Naive thymus-derived CD4-positive, alpha-beta T cell (primary cell): ENCODE results near the gene SLC13A2. TPM values are rescaled to one million over a fixed set of nuclear protein-coding genes. Genes with fewer than 3 reads are reported as not detected.

ENCODE experiments used
- ATAC-seq: fragments of 150-1000 bp; cut with Tn5 transposase; 2 replicates; pipeline ENCODE4 v1.10.0; 2021; ENCODE audit warnings: mild to moderate bottlenecking, moderate library complexity
- CTCF ChIA-PET: fragments of 350-600 bp; sonication (Branson Sonifier 250); formaldehyde crosslinking; loops from one replicate; lab custom pipeline; 2021; ENCODE audit warnings: antibody characterized with exemption; lab: Charles Lee
- POLR2A ChIA-PET: fragments of 350-600 bp; sonication (Branson Sonifier 250); formaldehyde crosslinking; loops from one replicate; lab custom pipeline; 2021; ENCODE audit warnings: antibody characterized with exemption, inconsistent platforms; lab: Charles Lee
- DNase-seq, 9 donors: peaks; one replicate each; pipeline versions ENCODE4 v3.0.0 to v3.0.0-alpha.2; 2020 to 2022; ENCODE audit warnings: mixed read lengths in 1 of 9
- H3K27ac ChIP-seq: one replicate; pipeline ENCODE4 v1.7.0; 2013; ENCODE audit warnings: mild to moderate bottlenecking, low read depth, low read length, moderate library complexity
- H3K27me3 ChIP-seq, 2 donors: one replicate each; pipeline ENCODE4 v1.7.0; 2013; ENCODE audit warnings: low read length in 2 of 2, mild to moderate bottlenecking in 2 of 2, moderate library complexity in 2 of 2; ENCODE audit not compliant: control insufficient read depth in 2 of 2, insufficient read depth in 2 of 2
- H3K36me3 ChIP-seq, 3 experiments: 1 replicate in 2 of 3; 2 replicates in 1 of 3; pipeline ENCODE4 v1.7.0; 2013; ENCODE audit warnings: low read length in 3 of 3, mild to moderate bottlenecking in 3 of 3, moderate library complexity in 1 of 3; ENCODE audit not compliant: insufficient read depth in 3 of 3, control insufficient read depth in 2 of 3
- H3K4me1 ChIP-seq, 2 donors: one replicate each; pipeline ENCODE4 v1.7.0; 2013; ENCODE audit warnings: low read length in 2 of 2, mild to moderate bottlenecking in 2 of 2, moderate library complexity in 1 of 2; ENCODE audit not compliant: control insufficient read depth in 2 of 2, insufficient read depth in 2 of 2
- H3K4me3 ChIP-seq: 2 replicates; pipeline ENCODE4 v1.7.0; 2013; ENCODE audit warnings: mild to moderate bottlenecking, low read length
- H3K9me3 ChIP-seq, 3 experiments: 1 replicate in 2 of 3; 2 replicates in 1 of 3; pipeline ENCODE4 v1.7.0; 2013; ENCODE audit warnings: low read length in 3 of 3; ENCODE audit not compliant: control insufficient read depth in 2 of 3
- H3K27ac Mint-ChIP-seq, 9 donors: one replicate each; pipeline ENCODE4 v1.8.0; 2020 to 2022; ENCODE audit warnings: mixed read lengths in 9 of 9, mild to moderate bottlenecking in 8 of 9, moderate library complexity in 5 of 9, inconsistent platforms in 2 of 9
- H3K27me3 Mint-ChIP-seq, 5 donors: one replicate each; pipeline ENCODE4 v1.8.0; 2021 to 2022; ENCODE audit warnings: mixed read lengths in 5 of 5, mild to moderate bottlenecking in 1 of 5
- H3K36me3 Mint-ChIP-seq, 5 donors: one replicate each; pipeline ENCODE4 v1.8.0; 2020 to 2022; ENCODE audit warnings: mixed read lengths in 5 of 5, mild to moderate bottlenecking in 3 of 5, inconsistent platforms in 1 of 5
- H3K4me1 Mint-ChIP-seq, 7 donors: one replicate each; pipeline ENCODE4 v1.8.0; 2020 to 2022; ENCODE audit warnings: mixed read lengths in 7 of 7, mild to moderate bottlenecking in 3 of 7, inconsistent platforms in 1 of 7
- H3K4me3 Mint-ChIP-seq, 10 donors: one replicate each; pipeline ENCODE4 v1.8.0; 2020 to 2022; ENCODE audit warnings: mild to moderate bottlenecking in 10 of 10, mixed read lengths in 10 of 10, moderate library complexity in 6 of 10, inconsistent platforms in 2 of 10
- H3K9me3 Mint-ChIP-seq, 11 donors: one replicate each; pipeline ENCODE4 v1.8.0; 2020 to 2022; ENCODE audit warnings: mixed read lengths in 11 of 11, mild to moderate bottlenecking in 4 of 11, inconsistent platforms in 1 of 11, moderate library complexity in 1 of 11
- intact Hi-C, 2 donors: fragments of 100-400 bp; cut with micrococcal nuclease; formaldehyde crosslinking; loops; one replicate each; pipeline ENCODE4 v1.15.1; 2023
- polyA plus RNA-seq, 2 donors: library from polyadenylated mRNA; unstranded; fragments of 300-500 nt; fragmentation: Illumina TruSeq; gene quantifications; one replicate each; pipeline ENCODE4 v1.2.3, GENCODE V29; 2021
- total RNA-seq, 6 experiments: library from RNA in 5 of 6; stranded (reverse) in 5 of 6; gene quantifications; 1 replicate in 5 of 6; 2 replicates in 1 of 6; pipeline ENCODE4 v1.2.3 and lab custom pipeline; 2021 to 2026

Gene SLC13A2
- total and polyA plus RNA-seq, 7 experiments from 2014 or later: not detected

GRCh38 chr17:28526381-28526780 is 52.9 kb downstream of the SLC13A2 start:
- Mint-ChIP-seq H3K9me3 (no peaks in the 10 kb centered on the region), H3K4me1 (peaks cover 0 to 2% (median 0%) of the 10 kb centered on the region in 7 donors), H3K4me3 (no peak overlapping the region), H3K36me3 (no peaks in the 10 kb centered on the region), H3K27ac (no peak overlapping the region), H3K27me3 (no peaks in the 10 kb centered on the region)
- DNase-seq: no peak
- intact Hi-C loops: no loop called here
- Histone ChIP-seq H3K36me3 (no peaks in the 10 kb centered on the region), H3K27me3 (no peaks in the 10 kb centered on the region), H3K9me3 (no peaks in the 10 kb centered on the region), H3K27ac (no peak overlapping the region), H3K4me3 (no peak overlapping the region), H3K4me1 (no peaks in the 10 kb centered on the region)
- ATAC-seq: no peak
- POLR2A ChIA-PET: no interaction called here
- CTCF ChIA-PET: no interaction called here

GRCh38 chr17:28527181-28527681 is 53.8 kb downstream of the SLC13A2 start:
- no peaks in the 10 kb centered on the region for H3K4me1 ChIP-seq
- peak overlapping the region in 2 of 9 donors; percentile 17 to 52 for H3K27ac Mint-ChIP-seq
- CTCF ChIA-PET: no interaction called here

GRCh38 chr17:28527859-28528258 is 54.4 kb downstream of the SLC13A2 start:
- ATAC-seq: no peak
- no peak overlapping the region for H3K27ac ChIP-seq
- peaks cover 0 to 4% (median 0%) of the 10 kb centered on the region in 5 donors for H3K27me3 Mint-ChIP-seq
- no peaks in the 10 kb centered on the region for H3K36me3 ChIP-seq
- H3K27ac Mint-ChIP-seq: no peak overlapping the region
- ChIA-PET POLR2A (no interaction called here), CTCF (no interaction called here)
- intact Hi-C loops: no loop called here
- no peak for DNase-seq
- H3K4me1 Mint-ChIP-seq: peaks cover 0 to 2% (median 0%) of the 10 kb centered on the region in 7 donors
- no peaks in the 10 kb centered on the region for H3K4me1 ChIP-seq
- no peak overlapping the region for H3K4me3 ChIP-seq
- no peaks in the 10 kb centered on the region for H3K36me3 Mint-ChIP-seq
- H3K9me3 ChIP-seq: no peaks in the 10 kb centered on the region
- H3K4me3 Mint-ChIP-seq: no peak overlapping the region
- H3K27me3 ChIP-seq: no peaks in the 10 kb centered on the region
- no peaks in the 10 kb centered on the region for H3K9me3 Mint-ChIP-seq

More at GRCh38 chr17:28527181-28527681, 53.8 kb downstream of the SLC13A2 start:
- POLR2A ChIA-PET: no interaction called here
- H3K4me1 Mint-ChIP-seq: peaks cover 0 to 2% (median 0%) of the 10 kb centered on the region in 7 donors
- H3K4me3 ChIP-seq: no peak overlapping the region
- H3K27ac ChIP-seq: no peak overlapping the region
- no peaks in the 10 kb centered on the region for H3K9me3 ChIP-seq
- intact Hi-C loops: no loop called here
- DNase-seq (no peak), ATAC-seq (no peak)
- H3K9me3 Mint-ChIP-seq: no peaks in the 10 kb centered on the region
- no peaks in the 10 kb centered on the region for H3K27me3 ChIP-seq
- H3K4me3 Mint-ChIP-seq: no peak overlapping the region
- no peaks in the 10 kb centered on the region for H3K36me3 Mint-ChIP-seq
- peaks cover 0 to 2% (median 0%) of the 10 kb centered on the region in 5 donors for H3K27me3 Mint-ChIP-seq
- no peaks in the 10 kb centered on the region for H3K36me3 ChIP-seq

- H3K4me1 Mint-ChIP-seq: peaks cover 0 to 2% (median 0%) of the 10 kb centered on the region in 7 donors
- H3K4me3 ChIP-seq: no peak overlapping the region
- intact Hi-C loops: no loop called here
- H3K9me3 ChIP-seq: no peaks in the 10 kb centered on the region
- POLR2A ChIA-PET: no interaction called here
- H3K27me3 ChIP-seq: no peaks in the 10 kb centered on the region
- H3K4me3 Mint-ChIP-seq: no peak overlapping the region
- H3K27ac ChIP-seq: no peak overlapping the region
- H3K9me3 Mint-ChIP-seq: no peaks in the 10 kb centered on the region
- ATAC-seq (no peak), DNase-seq (no peak)
- no peaks in the 10 kb centered on the region for H3K36me3 ChIP-seq
- no peaks in the 10 kb centered on the region for H3K4me1 ChIP-seq
- no peak overlapping the region for H3K27ac Mint-ChIP-seq
- H3K27me3 Mint-ChIP-seq: peaks cover 0 to 4% (median 0%) of the 10 kb centered on the region in 5 donors
- H3K36me3 Mint-ChIP-seq: no peaks in the 10 kb centered on the region
- CTCF ChIA-PET: interaction anchor here (0.7 kb wide), 1 partner anchor 25 kb away, joined by 3 read pairs; no protein-coding TSS in a partner anchor
These were observed 55.0 kb downstream of the SLC13A2 start for GRCh38 chr17:28528327-28529012.

- Histone ChIP-seq H3K27ac (no peak overlapping the region), H3K36me3 (no peaks in the 10 kb centered on the region), H3K4me1 (no peaks in the 10 kb centered on the region), H3K27me3 (no peaks in the 10 kb centered on the region), H3K9me3 (no peaks in the 10 kb centered on the region), H3K4me3 (no peak overlapping the region)
- no peaks in the 10 kb centered on the region for H3K36me3 Mint-ChIP-seq
- DNase-seq (no peak), ATAC-seq (no peak)
- peaks cover 0 to 2% (median 0%) of the 10 kb centered on the region in 7 donors for H3K4me1 Mint-ChIP-seq
- no peaks in the 10 kb centered on the region for H3K9me3 Mint-ChIP-seq
- ChIA-PET POLR2A (no interaction called here), CTCF (interaction anchor here (0.7 kb wide), 1 partner anchor 26 kb away, joined by 3 read pairs; no protein-coding TSS in a partner anchor)
- H3K27me3 Mint-ChIP-seq: peaks cover 0 to 4% (median 0%) of the 10 kb centered on the region in 5 donors
- H3K4me3 Mint-ChIP-seq: no peak overlapping the region
- intact Hi-C loops: no loop called here
- no peak overlapping the region for H3K27ac Mint-ChIP-seq
These were observed 55.6 kb downstream of the SLC13A2 start for GRCh38 chr17:28529013-28529400.

- Histone ChIP-seq H3K4me3 (no peak overlapping the region), H3K9me3 (no peaks in the 10 kb centered on the region), H3K4me1 (no peaks in the 10 kb centered on the region), H3K27me3 (no peaks in the 10 kb centered on the region), H3K36me3 (no peaks in the 10 kb centered on the region), H3K27ac (no peak overlapping the region)
- ChIA-PET POLR2A (no interaction called here), CTCF (no interaction called here)
- Mint-ChIP-seq H3K27ac (no peak overlapping the region), H3K36me3 (no peaks in the 10 kb centered on the region), H3K4me1 (peaks cover 0 to 2% (median 0%) of the 10 kb centered on the region in 7 donors), H3K4me3 (no peak overlapping the region), H3K9me3 (no peaks in the 10 kb centered on the region), H3K27me3 (peaks cover 0 to 4% (median 0%) of the 10 kb centered on the region in 5 donors)
- intact Hi-C loops: no loop called here
- DNase-seq: no peak
- no peak for ATAC-seq
These were observed 56.8 kb downstream of the SLC13A2 start for GRCh38 chr17:28530250-28530649.

GRCh38 chr17:28530926-28531325 is 57.5 kb downstream of the SLC13A2 start:
- ATAC-seq (no peak), DNase-seq (no peak)
- H3K27ac Mint-ChIP-seq: no peak overlapping the region
- no peak overlapping the region for H3K4me3 Mint-ChIP-seq
- H3K9me3 ChIP-seq: no peaks in the 10 kb centered on the region
- ChIA-PET POLR2A (interaction anchor here (0.6 to 1.0 kb wide), 2 partner anchors 35 to 69 kb away, joined by 3 read pairs; no protein-coding TSS in a partner anchor), CTCF (no interaction called here)
- H3K4me1 Mint-ChIP-seq: peaks cover 0 to 2% (median 0%) of the 10 kb centered on the region in 7 donors
- no peaks in the 10 kb centered on the region for H3K36me3 ChIP-seq
- no peak overlapping the region for H3K4me3 ChIP-seq
- intact Hi-C loops: no loop called here
- H3K36me3 Mint-ChIP-seq: no peaks in the 10 kb centered on the region
- H3K4me1 ChIP-seq: no peaks in the 10 kb centered on the region
- no peaks in the 10 kb centered on the region for H3K9me3 Mint-ChIP-seq
- peaks cover 0 to 4% (median 0%) of the 10 kb centered on the region in 5 donors for H3K27me3 Mint-ChIP-seq
- H3K27ac ChIP-seq: no peak overlapping the region
- no peaks in the 10 kb centered on the region for H3K27me3 ChIP-seq
